ENCODE data around the gene PRL. TPM values are rescaled to one million over a fixed set of nuclear protein-coding genes. Genes with fewer than 3 reads are reported as not detected.

PRL gene
- polyA plus RNA-seq, 1 donor from 2014 or later = not detected

- Histone ChIP-seq H3K79me2 (replicated peaks; ENCODE audit: insufficient read depth, low read length) (no peaks in the 10 kb centered on the region), H3K4me3 (ENCODE audit: low read length) (no peak overlapping the region), H3K9me3 (ENCODE audit: low read length) (no peaks in the 10 kb centered on the region), H3K36me3 (ENCODE audit: insufficient read depth, low read length) (no peaks in the 10 kb centered on the region), H3F3A (ENCODE audit: insufficient read depth, low read length, poor library complexity, severe bottlenecking) (no peaks in the 10 kb centered on the region), H3K27me3 (ENCODE audit: insufficient read depth, low read depth, low read length) (no peaks in the 10 kb centered on the region), H3K9ac (ENCODE audit: low read length) (no peak overlapping the region), H2AFZ (ENCODE audit: low read depth, low read length) (no peak overlapping the region), H3K27ac (ENCODE audit: low read length) (no peak overlapping the region), H3K4me2 (ENCODE audit: low read length) (no peak overlapping the region), H4K20me1 (ENCODE audit: insufficient read depth) (no peaks in the 10 kb centered on the region), H3K9me2 (ENCODE audit: insufficient read depth, low read length) (no peaks in the 10 kb centered on the region)
- no peak for TF ChIP-seq RAD21 (conservative IDR thresholded peaks at IDR 0.05)
- TF ChIP-seq MXI1 (conservative IDR thresholded peaks at IDR 0.05; ENCODE audit: poor library complexity, severe bottlenecking) = no peak
- TF ChIP-seq, protein P1, sequence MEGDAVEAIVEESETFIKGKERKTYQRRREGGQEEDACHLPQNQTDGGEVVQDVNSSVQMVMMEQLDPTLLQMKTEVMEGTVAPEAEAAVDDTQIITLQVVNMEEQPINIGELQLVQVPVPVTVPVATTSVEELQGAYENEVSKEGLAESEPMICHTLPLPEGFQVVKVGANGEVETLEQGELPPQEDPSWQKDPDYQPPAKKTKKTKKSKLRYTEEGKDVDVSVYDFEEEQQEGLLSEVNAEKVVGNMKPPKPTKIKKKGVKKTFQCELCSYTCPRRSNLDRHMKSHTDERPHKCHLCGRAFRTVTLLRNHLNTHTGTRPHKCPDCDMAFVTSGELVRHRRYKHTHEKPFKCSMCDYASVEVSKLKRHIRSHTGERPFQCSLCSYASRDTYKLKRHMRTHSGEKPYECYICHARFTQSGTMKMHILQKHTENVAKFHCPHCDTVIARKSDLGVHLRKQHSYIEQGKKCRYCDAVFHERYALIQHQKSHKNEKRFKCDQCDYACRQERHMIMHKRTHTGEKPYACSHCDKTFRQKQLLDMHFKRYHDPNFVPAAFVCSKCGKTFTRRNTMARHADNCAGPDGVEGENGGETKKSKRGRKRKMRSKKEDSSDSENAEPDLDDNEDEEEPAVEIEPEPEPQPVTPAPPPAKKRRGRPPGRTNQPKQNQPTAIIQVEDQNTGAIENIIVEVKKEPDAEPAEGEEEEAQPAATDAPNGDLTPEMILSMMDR (IDR thresholded peaks at IDR 0.05; ENCODE audit: poor library complexity, severe bottlenecking) = no peak
- TF ChIP-seq EZH2 (IDR thresholded peaks at IDR 0.05; ENCODE audit: borderline replicate concordance, insufficient read depth, low read length, poor library complexity, severe bottlenecking) = no peak
- no peak for TF ChIP-seq SMC3 (conservative IDR thresholded peaks at IDR 0.05; ENCODE audit: poor library complexity)
- TF ChIP-seq, protein P2, sequence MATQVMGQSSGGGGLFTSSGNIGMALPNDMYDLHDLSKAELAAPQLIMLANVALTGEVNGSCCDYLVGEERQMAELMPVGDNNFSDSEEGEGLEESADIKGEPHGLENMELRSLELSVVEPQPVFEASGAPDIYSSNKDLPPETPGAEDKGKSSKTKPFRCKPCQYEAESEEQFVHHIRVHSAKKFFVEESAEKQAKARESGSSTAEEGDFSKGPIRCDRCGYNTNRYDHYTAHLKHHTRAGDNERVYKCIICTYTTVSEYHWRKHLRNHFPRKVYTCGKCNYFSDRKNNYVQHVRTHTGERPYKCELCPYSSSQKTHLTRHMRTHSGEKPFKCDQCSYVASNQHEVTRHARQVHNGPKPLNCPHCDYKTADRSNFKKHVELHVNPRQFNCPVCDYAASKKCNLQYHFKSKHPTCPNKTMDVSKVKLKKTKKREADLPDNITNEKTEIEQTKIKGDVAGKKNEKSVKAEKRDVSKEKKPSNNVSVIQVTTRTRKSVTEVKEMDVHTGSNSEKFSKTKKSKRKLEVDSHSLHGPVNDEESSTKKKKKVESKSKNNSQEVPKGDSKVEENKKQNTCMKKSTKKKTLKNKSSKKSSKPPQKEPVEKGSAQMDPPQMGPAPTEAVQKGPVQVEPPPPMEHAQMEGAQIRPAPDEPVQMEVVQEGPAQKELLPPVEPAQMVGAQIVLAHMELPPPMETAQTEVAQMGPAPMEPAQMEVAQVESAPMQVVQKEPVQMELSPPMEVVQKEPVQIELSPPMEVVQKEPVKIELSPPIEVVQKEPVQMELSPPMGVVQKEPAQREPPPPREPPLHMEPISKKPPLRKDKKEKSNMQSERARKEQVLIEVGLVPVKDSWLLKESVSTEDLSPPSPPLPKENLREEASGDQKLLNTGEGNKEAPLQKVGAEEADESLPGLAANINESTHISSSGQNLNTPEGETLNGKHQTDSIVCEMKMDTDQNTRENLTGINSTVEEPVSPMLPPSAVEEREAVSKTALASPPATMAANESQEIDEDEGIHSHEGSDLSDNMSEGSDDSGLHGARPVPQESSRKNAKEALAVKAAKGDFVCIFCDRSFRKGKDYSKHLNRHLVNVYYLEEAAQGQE (IDR thresholded peaks at IDR 0.05; ENCODE audit: borderline replicate concordance) = no peak
- TF ChIP-seq TAF1 (IDR thresholded peaks at IDR 0.05; ENCODE audit: low read depth) = no peak
- no peak for TF ChIP-seq POLR2AphosphoS5 (IDR thresholded peaks at IDR 0.05)
- no peak for TF ChIP-seq EP300 (conservative IDR thresholded peaks at IDR 0.05; ENCODE audit: poor library complexity, severe bottlenecking)
Observed at GRCh38 chr6:22327881-22328280, 31.0 kb upstream of the PRL start.

- no peaks in the 10 kb centered on the region for H3F3A ChIP-seq (ENCODE audit: insufficient read depth, low read length, poor library complexity, severe bottlenecking)
- H3K4me3 ChIP-seq (ENCODE audit: low read length) = no peak overlapping the region
- TF ChIP-seq EP300 (conservative IDR thresholded peaks at IDR 0.05; ENCODE audit: poor library complexity, severe bottlenecking) (no peak), POLR2AphosphoS5 (IDR thresholded peaks at IDR 0.05) (no peak), EZH2 (IDR thresholded peaks at IDR 0.05; ENCODE audit: borderline replicate concordance, insufficient read depth, low read length, poor library complexity, severe bottlenecking) (no peak), TAF1 (IDR thresholded peaks at IDR 0.05; ENCODE audit: low read depth) (no peak), SMC3 (conservative IDR thresholded peaks at IDR 0.05; ENCODE audit: poor library complexity) (no peak), MXI1 (conservative IDR thresholded peaks at IDR 0.05; ENCODE audit: poor library complexity, severe bottlenecking) (no peak), RAD21 (conservative IDR thresholded peaks at IDR 0.05) (no peak)
- TF ChIP-seq, protein P2 (IDR thresholded peaks at IDR 0.05; ENCODE audit: borderline replicate concordance) = no peak
- TF ChIP-seq, protein P1 (IDR thresholded peaks at IDR 0.05; ENCODE audit: poor library complexity, severe bottlenecking) = no peak
- H2AFZ ChIP-seq (ENCODE audit: low read depth, low read length) = no peak overlapping the region
- H3K79me2 ChIP-seq (replicated peaks; ENCODE audit: insufficient read depth, low read length) = no peaks in the 10 kb centered on the region
- H3K4me2 ChIP-seq (ENCODE audit: low read length) = no peak overlapping the region
- no peak overlapping the region for H3K27ac ChIP-seq (ENCODE audit: low read length)
- H3K9ac ChIP-seq (ENCODE audit: low read length) = no peak overlapping the region
- H4K20me1 ChIP-seq (ENCODE audit: insufficient read depth) = no peaks in the 10 kb centered on the region
- H3K36me3 ChIP-seq (ENCODE audit: insufficient read depth, low read length) = no peaks in the 10 kb centered on the region
- no peaks in the 10 kb centered on the region for H3K9me2 ChIP-seq (ENCODE audit: insufficient read depth, low read length)
- H3K9me3 ChIP-seq (ENCODE audit: low read length) = no peaks in the 10 kb centered on the region
- H3K27me3 ChIP-seq (ENCODE audit: insufficient read depth, low read depth, low read length) = no peaks in the 10 kb centered on the region
Observed at GRCh38 chr6:22326500-22326899, 29.7 kb upstream of the PRL start.

Data from neural cell (in vitro differentiated cells).